ENCODE measurements around the gene LNX2.

GRCh38 chr13:27504128-27504867, 116.0 kb downstream of the LNX2 start:
- TF ChIP-seq CTCF (optimal IDR thresholded peaks at IDR 0.05 in 1 of 3, IDR thresholded peaks at IDR 0.05 in 1 of 3, conservative IDR thresholded peaks at IDR 0.05 in 1 of 3; ENCODE audit: extremely low read depth in 1 of 3, insufficient read depth in 2 of 3, low read length in 3 of 3) = no peak
- no peak for TF ChIP-seq EZH2 (IDR thresholded peaks at IDR 0.05; ENCODE audit: low read length)
